ENCODE data around the gene SLC4A1. TPM values are rescaled to one million over a fixed set of nuclear protein-coding genes. Genes with fewer than 3 reads are reported as not detected.
A peak's percentile ranks its signal among the peaks of the same experiment; 100 is the strongest.

SLC4A1 gene
- total and polyA plus RNA-seq, 2 of the 13 experiments (the other 11 are each of a cell fraction or from before 2014, with no cell fraction given): not detected

GRCh38 chr17:44200478-44201155, 67.3 kb downstream of the SLC4A1 start:
- peaks cover 39% of the 10 kb centered on the region for H3K4me1 ChIP-seq (ENCODE audit: insufficient read depth, low read length)
- H3K36me3 ChIP-seq (replicated peaks in 1 of 2; ENCODE audit: control insufficient read depth in 1 of 2, insufficient read depth in 2 of 2, low read length in 2 of 2): peaks cover 3 to 17% of the 10 kb centered on the region in 2 experiments
- ATAC-seq (peak; percentile 69), DNase-seq (ENCODE audit: low spot score) (peak; percentile 38), FAIRE-seq (peak; percentile 4)
- CTCF ChIA-PET (ENCODE audit: low intra/inter-chr PET ratio, low total read pairs): no interaction called here
- 0 out of 2 replicates have a peak, but pooled peaks cover 7% of the 10 kb centered on the region for H4K20me1 ChIP-seq (ENCODE audit: insufficient read depth, low read length)
- H3K79me2 ChIP-seq (ENCODE audit: insufficient read depth, low read length): peaks cover 19% of the 10 kb centered on the region
- H3K27me3 ChIP-seq (ENCODE audit: control insufficient read depth in 1 of 2, insufficient read depth in 2 of 2, low read length in 2 of 2): no peaks in the 10 kb centered on the region; a peak in 1 of 5 replicates
- H3K4me2 ChIP-seq (ENCODE audit: low read depth, low read length): peak overlapping the region; percentile 97
- H3K4me3 ChIP-seq (replicated peaks in 1 of 3; ENCODE audit: insufficient read depth in 1 of 3, low read depth in 2 of 3, low read length in 3 of 3): peak overlapping the region; percentile 89 to 94 (median 91)
- peak overlapping the region; percentile 89 for H3K9ac ChIP-seq (ENCODE audit: insufficient read depth, low read depth, low read length)
- POLR2A ChIA-PET: interaction anchor here (0.6 to 4.1 kb wide), 16 partner anchors 9 to 1908 kb away, joined by 3 to 71 read pairs (median 5); partner anchors contain the start of genes HDAC5, TMUB2 and UBTF
- H3K9me3 ChIP-seq (ENCODE audit: low read length): no peaks in the 10 kb centered on the region
- no peak overlapping the region for H2AFZ ChIP-seq (ENCODE audit: low read length)
- BruUV-seq (replicated peaks): TSS peak; percentile 89
- H3K27ac ChIP-seq (ENCODE audit: extremely low read length, insufficient read depth, low read length): peak overlapping the region; percentile 95
- in situ Hi-C loops (cut with HindIII; ENCODE audit: extremely low pct_ligation_motif_present, low pct_unique_long_range_greater_than_20kb): no loop called here
- WGBS (ENCODE audit: low lambda C conversion rate): 5% methylated on average over 16 of the region's 36 CpGs
- intact Hi-C loops (cut with micrococcal nuclease; ENCODE audit: unreplicated experiment): loop anchor here (5.0 kb wide), 1 partner anchor 127 kb away; no protein-coding TSS in a partner anchor
- no peak for TF ChIP-seq NONO (IDR thresholded peaks at IDR 0.05)
- TF ChIP-seq NONO (CRISPR knock-in tag; conservative IDR thresholded peaks at IDR 0.05): peak; percentile 67; the same call in 1 of the 2 replicates
- TF ChIP-seq MEF2D (CRISPR knock-in tag; IDR thresholded peaks at IDR 0.05): peak; percentile 71
- TF ChIP-seq, protein P1, sequence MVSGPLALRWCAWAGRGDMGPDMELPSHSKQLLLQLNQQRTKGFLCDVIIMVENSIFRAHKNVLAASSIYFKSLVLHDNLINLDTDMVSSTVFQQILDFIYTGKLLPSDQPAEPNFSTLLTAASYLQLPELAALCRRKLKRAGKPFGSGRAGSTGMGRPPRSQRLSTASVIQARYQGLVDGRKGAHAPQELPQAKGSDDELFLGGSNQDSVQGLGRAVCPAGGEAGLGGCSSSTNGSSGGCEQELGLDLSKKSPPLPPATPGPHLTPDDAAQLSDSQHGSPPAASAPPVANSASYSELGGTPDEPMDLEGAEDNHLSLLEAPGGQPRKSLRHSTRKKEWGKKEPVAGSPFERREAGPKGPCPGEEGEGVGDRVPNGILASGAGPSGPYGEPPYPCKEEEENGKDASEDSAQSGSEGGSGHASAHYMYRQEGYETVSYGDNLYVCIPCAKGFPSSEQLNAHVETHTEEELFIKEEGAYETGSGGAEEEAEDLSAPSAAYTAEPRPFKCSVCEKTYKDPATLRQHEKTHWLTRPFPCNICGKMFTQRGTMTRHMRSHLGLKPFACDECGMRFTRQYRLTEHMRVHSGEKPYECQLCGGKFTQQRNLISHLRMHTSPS (CRISPR knock-in tag; IDR thresholded peaks at IDR 0.05; ENCODE audit: low read depth): peak; percentile 24; the same call in 1 of the 2 replicates
- TF ChIP-seq KAT7 (CRISPR knock-in tag; IDR thresholded peaks at IDR 0.05; ENCODE audit: borderline replicate concordance): 0 out of 2 replicates have a peak, but pooled peaks have one; percentile 25
- TF ChIP-seq HMGA1 (CRISPR knock-in tag; conservative IDR thresholded peaks at IDR 0.05): no peak
- TF ChIP-seq TRAFD1 (CRISPR knock-in tag; IDR thresholded peaks at IDR 0.05; ENCODE audit: borderline replicate concordance): no peak
- TF ChIP-seq SP4 (CRISPR knock-in tag; IDR thresholded peaks at IDR 0.05): peak; percentile 67
- TF ChIP-seq MED1 (CRISPR knock-in tag; IDR thresholded peaks at IDR 0.05): peak; percentile 57
- TF ChIP-seq ZNF224 (CRISPR knock-in tag; IDR thresholded peaks at IDR 0.05): peak; percentile 77; the same call in 1 of the 2 replicates
- 0 out of 2 replicates have a peak, but pooled peaks have one; percentile 22 for TF ChIP-seq SATB2 (CRISPR knock-in tag; IDR thresholded peaks at IDR 0.05)
- TF ChIP-seq ZFX (CRISPR knock-in tag; IDR thresholded peaks at IDR 0.05; ENCODE audit: low read depth): peak; percentile 79
- peak; percentile 87 for TF ChIP-seq MYC (CRISPR knock-in tag; IDR thresholded peaks at IDR 0.05; ENCODE audit: borderline replicate concordance)
- TF ChIP-seq NR2F1 (CRISPR knock-in tag; IDR thresholded peaks at IDR 0.05): 0 out of 4 replicates have a peak, but pooled peaks of 1 of the 2 experiments have one; percentile 27
- TF ChIP-seq HMG20A (CRISPR knock-in tag; IDR thresholded peaks at IDR 0.05; ENCODE audit: borderline replicate concordance): no peak
- TF ChIP-seq CENPX (CRISPR knock-in tag; IDR thresholded peaks at IDR 0.05): no peak
- peak; percentile 74; the same call in 1 of the 2 replicates for TF ChIP-seq BORCS8-MEF2B (CRISPR knock-in tag; IDR thresholded peaks at IDR 0.05)
- TF ChIP-seq ZNF232 (CRISPR knock-in tag; IDR thresholded peaks at IDR 0.05; ENCODE audit: borderline replicate concordance): 0 out of 2 replicates have a peak, but pooled peaks have one; percentile 15
- TF ChIP-seq, protein P2, sequence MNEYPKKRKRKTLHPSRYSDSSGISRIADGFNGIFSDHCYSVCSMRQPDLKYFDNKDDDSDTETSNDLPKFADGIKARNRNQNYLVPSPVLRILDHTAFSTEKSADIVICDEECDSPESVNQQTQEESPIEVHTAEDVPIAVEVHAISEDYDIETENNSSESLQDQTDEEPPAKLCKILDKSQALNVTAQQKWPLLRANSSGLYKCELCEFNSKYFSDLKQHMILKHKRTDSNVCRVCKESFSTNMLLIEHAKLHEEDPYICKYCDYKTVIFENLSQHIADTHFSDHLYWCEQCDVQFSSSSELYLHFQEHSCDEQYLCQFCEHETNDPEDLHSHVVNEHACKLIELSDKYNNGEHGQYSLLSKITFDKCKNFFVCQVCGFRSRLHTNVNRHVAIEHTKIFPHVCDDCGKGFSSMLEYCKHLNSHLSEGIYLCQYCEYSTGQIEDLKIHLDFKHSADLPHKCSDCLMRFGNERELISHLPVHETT (CRISPR knock-in tag; conservative IDR thresholded peaks at IDR 0.05): peak; percentile 14; the same call in 1 of the 2 replicates
- TF ChIP-seq ZNF317 (CRISPR knock-in tag; IDR thresholded peaks at IDR 0.05): 0 out of 2 replicates have a peak, but pooled peaks have one; percentile 41
